Measurements from ENCODE around the gene WNT16. TPM values are rescaled to one million over a fixed set of nuclear protein-coding genes. Genes with fewer than 3 reads are reported as not detected.

The WNT16 gene
- total and polyA plus RNA-seq, 2 of the 8 experiments (the other 6 are each of a cell fraction or from before 2014, with no cell fraction given) = 0.11 to 0.52 TPM

DNA sequence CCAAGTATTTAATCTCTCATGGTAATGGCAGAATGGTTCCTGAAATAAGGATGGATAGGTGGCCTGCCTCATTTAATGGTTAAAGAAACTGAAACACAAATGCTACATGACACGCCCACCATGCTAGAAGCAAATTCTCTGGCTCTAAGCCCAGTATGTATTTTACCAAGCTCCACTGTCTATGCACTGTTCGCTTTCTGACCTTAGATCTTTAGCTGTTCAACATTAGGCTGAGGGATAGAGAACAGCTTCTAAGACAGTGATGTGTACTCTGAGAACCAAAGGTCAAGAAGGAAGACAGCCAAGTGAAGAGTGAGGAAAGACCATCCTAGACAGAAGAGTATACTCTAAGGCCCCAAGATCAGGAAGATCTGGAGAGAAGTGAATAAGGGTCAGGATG is 40.7 kb downstream of the WNT16 start (continued):
- TF ChIP-seq, protein P1, sequence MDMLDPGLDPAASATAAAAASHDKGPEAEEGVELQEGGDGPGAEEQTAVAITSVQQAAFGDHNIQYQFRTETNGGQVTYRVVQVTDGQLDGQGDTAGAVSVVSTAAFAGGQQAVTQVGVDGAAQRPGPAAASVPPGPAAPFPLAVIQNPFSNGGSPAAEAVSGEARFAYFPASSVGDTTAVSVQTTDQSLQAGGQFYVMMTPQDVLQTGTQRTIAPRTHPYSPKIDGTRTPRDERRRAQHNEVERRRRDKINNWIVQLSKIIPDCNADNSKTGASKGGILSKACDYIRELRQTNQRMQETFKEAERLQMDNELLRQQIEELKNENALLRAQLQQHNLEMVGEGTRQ (IDR thresholded peaks at IDR 0.05; ENCODE audit: low read length) = no peak
- TF ChIP-seq TCF12 (IDR thresholded peaks at IDR 0.05; ENCODE audit: low read depth, low read length) (no peak), RBBP5 (IDR thresholded peaks at IDR 0.05; ENCODE audit: borderline replicate concordance, low read depth, low read length) (no peak), CTCF (IDR thresholded peaks at IDR 0.05; ENCODE audit: control extremely low read depth in 1 of 3, insufficient read depth in 1 of 3, low read depth in 1 of 3, low read length in 3 of 3) (no peak), KDM5A (IDR thresholded peaks at IDR 0.05; ENCODE audit: low read length) (no peak), RXRA (IDR thresholded peaks at IDR 0.05; ENCODE audit: insufficient read depth, low read depth, low read length) (no peak), SP1 (IDR thresholded peaks at IDR 0.05; ENCODE audit: low read depth, low read length) (no peak), NRF1 (IDR thresholded peaks at IDR 0.05; ENCODE audit: low read depth, low read length) (no peak)

Measured in H1 (cell line).